A549 (cell line): Measurements from ENCODE around the gene OSTF1. TPM values are rescaled to one million over a fixed set of nuclear protein-coding genes. Genes with fewer than 3 reads are reported as not detected.

Experiments used
- ATAC-seq, 2 experiments: fragments of 200-7000 bp in 1 of 2; fragments of >200 bp in 1 of 2; cut with Nextera tagmentation in 1 of 2; cut with Tn5 transposase in 1 of 2; 3 replicates each; pipeline versions ENCODE4 v1.8.0 to v1.9.1; 2018 to 2020; ENCODE audit warnings: mild to moderate bottlenecking in 1 of 2, moderate library complexity in 1 of 2
- CTCF ChIA-PET: fragments of 300-600 bp; sonication (Branson Sonifier 250); formaldehyde crosslinking; extraction: SDS; loops from one replicate; lab custom pipeline; 2021; ENCODE audit warnings: antibody characterized with exemption, inconsistent platforms; lab: Yijun Ruan, JAX
- POLR2A ChIA-PET: fragments of 350-600 bp; formaldehyde crosslinking; extraction: SDS; loops from one replicate; lab custom pipeline; 2021; ENCODE audit warnings: antibody characterized with exemption, inconsistent platforms; lab: Yijun Ruan, JAX
- DNase-seq, 2 experiments: peaks; one replicate each; pipeline versions ENCODE4 v3.0.0 to v3.0.0-alpha.2; 2011 to 2016; ENCODE audit warnings: low read depth in 1 of 2, low spot score in 1 of 2
- FAIRE-seq: peaks from 2 replicates; lab custom pipeline; 2011; peaks lifted over from hg19 to GRCh38; lab: Jason Lieb, UNC
- H3K27ac ChIP-seq, 2 experiments: fragments of >200 bp; sonication (Bioruptor Twin); formaldehyde crosslinking; 3 replicates each; pipeline ENCODE4 v1.5.1; 2016 to 2017
- H3K4me1 ChIP-seq: fragments of >200 bp; sonication (Bioruptor Twin); formaldehyde crosslinking; 3 replicates; pipeline ENCODE4 v1.6.1; 2016
- H3K4me2 ChIP-seq: fragments of >200 bp; sonication (Bioruptor Twin); formaldehyde crosslinking; 3 replicates; pipeline ENCODE4 v1.6.1; 2016
- H3K4me3 ChIP-seq: fragments of >200 bp; sonication (Bioruptor Twin); formaldehyde crosslinking; 3 replicates; pipeline ENCODE4 v1.5.1; 2016
- H3K9me3 ChIP-seq: fragments of >200 bp; sonication (Bioruptor Twin); formaldehyde crosslinking; 3 replicates; pipeline ENCODE4 v1.6.1; 2016
- ATOH8 ChIP-seq: fragments of 250-450 bp; sonication (Bioruptor Pico); IDR thresholded peaks from 2 replicates; pipeline ENCODE4 v1.5.0; 2020; ENCODE audit warnings: low read depth, mild to moderate bottlenecking, moderate library complexity
- CHD2 ChIP-seq: fragments of 150-350 bp; IDR thresholded peaks from 2 replicates; pipeline ENCODE4 v1.6.1; 2014; ENCODE audit warnings: low read length; ENCODE audit not compliant: partially characterized antibody
- E2F6 ChIP-seq: IDR thresholded peaks from 2 replicates; pipeline ENCODE4 v1.6.1; 2012; ENCODE audit warnings: low read depth, borderline replicate concordance
- ELK1 ChIP-seq: fragments of 150-350 bp; IDR thresholded peaks from 2 replicates; pipeline ENCODE4 v1.6.1; 2014; ENCODE audit warnings: low read depth, mild to moderate bottlenecking, low read length
- EP300 ChIP-seq, 2 experiments: fragments of >200 bp; sonication (Bioruptor Twin); formaldehyde crosslinking; IDR thresholded peaks; 2 replicates in 1 of 2; 3 replicates in 1 of 2; pipeline ENCODE4 v1.6.1; 2016 to 2017
- FOXS1 ChIP-seq: fragments of 250-450 bp; sonication (Bioruptor Pico); IDR thresholded peaks from 2 replicates; pipeline ENCODE4 v1.5.0; 2020; ENCODE audit warnings: mild to moderate bottlenecking, moderate library complexity
- GATA3 ChIP-seq: IDR thresholded peaks from 2 replicates; pipeline ENCODE4 v1.6.1; 2012; ENCODE audit warnings: borderline replicate concordance
- HOXA7 ChIP-seq: fragments of 250-450 bp; sonication (Bioruptor Pico); IDR thresholded peaks from 2 replicates; pipeline ENCODE4 v1.5.0; 2020; ENCODE audit warnings: mild to moderate bottlenecking, moderate library complexity
- HOXB13 ChIP-seq: fragments of 250-450 bp; sonication (Bioruptor Pico); IDR thresholded peaks from 2 replicates; pipeline ENCODE4 v1.5.0; 2020; ENCODE audit warnings: low read depth, mild to moderate bottlenecking, moderate library complexity
- HOXB5 ChIP-seq: fragments of 250-450 bp; sonication (Bioruptor Pico); IDR thresholded peaks from 2 replicates; pipeline ENCODE4 v1.5.0; 2020; ENCODE audit warnings: mild to moderate bottlenecking, moderate library complexity
- JUN ChIP-seq, 2 experiments: fragments of >200 bp; sonication (Bioruptor Twin); formaldehyde crosslinking; IDR thresholded peaks; 2 replicates in 1 of 2; 3 replicates in 1 of 2; pipeline ENCODE4 v1.6.1; 2016 to 2017
- KDM1A ChIP-seq: fragments of 200-600 bp; sonication (generic); IDR thresholded peaks from 2 replicates; pipeline ENCODE4 v1.6.1; 2016; ENCODE audit warnings: low read depth, mild to moderate bottlenecking
- KDM5A ChIP-seq: fragments of 200-600 bp; sonication (generic); IDR thresholded peaks from 2 replicates; pipeline ENCODE4 v1.6.1; 2016; ENCODE audit warnings: antibody characterized with exemption, mild to moderate bottlenecking
- MAX ChIP-seq: IDR thresholded peaks from 2 replicates; pipeline ENCODE4 v1.6.1; 2012
- MYC ChIP-seq: IDR thresholded peaks from 2 replicates; pipeline ENCODE4 v1.6.1; 2012; ENCODE audit warnings: mild to moderate bottlenecking, inconsistent platforms, low read length, improper control_type of control experiment, borderline replicate concordance
- NR3C1 ChIP-seq: fragments of >200 bp; sonication (Bioruptor Twin); formaldehyde crosslinking; IDR thresholded peaks from 3 replicates; pipeline ENCODE4 v1.6.1; 2017
- RAD21 ChIP-seq, 2 experiments: fragments of >200 bp in 1 of 2; sonication (Bioruptor Twin) in 1 of 2; formaldehyde crosslinking in 1 of 2; IDR thresholded peaks in 1 of 2; conservative IDR thresholded peaks in 1 of 2; 2 replicates in 1 of 2; 3 replicates in 1 of 2; pipeline ENCODE4 v1.6.1; 2012 to 2018; ENCODE audit warnings: inconsistent platforms in 1 of 2
- RARB ChIP-seq: fragments of 250-450 bp; sonication (Bioruptor Pico); IDR thresholded peaks from 2 replicates; pipeline ENCODE4 v1.8.0; 2021; ENCODE audit warnings: mild to moderate bottlenecking, moderate library complexity
- RFX5 ChIP-seq: fragments of 450-650 bp; IDR thresholded peaks from 2 replicates; pipeline ENCODE4 v1.7.1; 2014; ENCODE audit warnings: antibody characterized with exemption, mild to moderate bottlenecking, moderate library complexity
- TP53 ChIP-seq: fragments of 250-450 bp; sonication (Bioruptor Pico); IDR thresholded peaks from 2 replicates; pipeline ENCODE4 v1.5.0; 2021; ENCODE audit warnings: mild to moderate bottlenecking, moderate library complexity
- ZC3H11A ChIP-seq: fragments of 450-650 bp; IDR thresholded peaks from 2 replicates; pipeline ENCODE4 v1.6.1; 2014; ENCODE audit warnings: antibody characterized with exemption, mild to moderate bottlenecking
- ZFP36 ChIP-seq: fragments of 450-650 bp; IDR thresholded peaks from 2 replicates; pipeline ENCODE4 v1.6.1; 2014; ENCODE audit warnings: borderline replicate concordance; ENCODE audit not compliant: partially characterized antibody
- WGBS: methylation state at CpG from one replicate; pipeline ENCODE4 v1.1.6; 2017; ENCODE audit errors: missing lambda C conversion rate; 5-methylcytosine and 5-hydroxymethylcytosine counted together
- polyA plus RNA-seq, 4 experiments: library from polyadenylated mRNA; depleted of rRNA in 3 of 4; stranded (reverse); fragments of >200 nt; fragmentation: RNase III in 1 of 4; extraction: RNeasy Plus Mini Kit Qiagen cat#74134 plus additional on column Dnase treatment in 1 of 4; gene quantifications; 2 replicates in 3 of 4; 3 replicates in 1 of 4; pipeline ENCODE4 v1.2.3, GENCODE V29; 2011 to 2017

OSTF1 gene
- polyA plus RNA-seq, 2 of the 4 experiments (the other 2 are of a cell fraction): 12.7 to 13.3 TPM

GRCh38 chr9:75150512-75150911 lies 62.2 kb downstream of the OSTF1 start:
- DNase-seq (no peak), ATAC-seq (no peak), FAIRE-seq (no peak)
- H3K4me3 ChIP-seq: no peak overlapping the region
- 87% methylated on average over 6 of the region's 6 CpGs for WGBS
- TF ChIP-seq CHD2: no peak
- no peak for TF ChIP-seq GATA3
- TF ChIP-seq MAX: no peak
- TF ChIP-seq JUN (IDR thresholded peaks at IDR 0.05): no peak
- TF ChIP-seq HOXA7 (CRISPR knock-in tag): no peak
- TF ChIP-seq RFX5: no peak
- TF ChIP-seq ZFP36: no peak
- H3K9me3 ChIP-seq: no peaks in the 10 kb centered on the region
- no peaks in the 10 kb centered on the region for H3K4me1 ChIP-seq
- ChIA-PET CTCF (no interaction called here), POLR2A (no interaction called here)
- H3K4me2 ChIP-seq: no peak overlapping the region
- H3K27ac ChIP-seq: no peak overlapping the region

- no peak for FAIRE-seq
- no peaks in the 10 kb centered on the region for H3K4me1 ChIP-seq
- ATAC-seq: no peak
These were observed 64.1 kb downstream of the OSTF1 start for GRCh38 chr9:75152416-75152815.

GRCh38 chr9:75156858-75157257 lies 68.5 kb downstream of the OSTF1 start:
- FAIRE-seq (no peak), ATAC-seq (no peak), DNase-seq (no peak)
- Histone ChIP-seq H3K27ac (no peak overlapping the region), H3K9me3 (no peaks in the 10 kb centered on the region), H3K4me3 (no peak overlapping the region), H3K4me2 (no peak overlapping the region), H3K4me1 (no peaks in the 10 kb centered on the region)
- 92% methylated on average over 1 of the region's 1 CpG for WGBS
- TF ChIP-seq ATOH8 (CRISPR knock-in tag) (no peak), E2F6 (no peak), RAD21 (conservative IDR thresholded peaks at IDR 0.05 in 1 of 2, IDR thresholded peaks at IDR 0.05 in 1 of 2) (no peak), ZC3H11A (no peak), HOXB5 (CRISPR knock-in tag) (no peak)
- ChIA-PET POLR2A (no interaction called here), CTCF (no interaction called here)

More at GRCh38 chr9:75152416-75152815, 64.1 kb downstream of the OSTF1 start:
- Histone ChIP-seq H3K27ac (no peak overlapping the region), H3K4me2 (no peak overlapping the region), H3K9me3 (no peaks in the 10 kb centered on the region), H3K4me3 (no peak overlapping the region)
- DNase-seq: no peak
- ChIA-PET POLR2A (no interaction called here), CTCF (no interaction called here)
- WGBS: 91% methylated on average over 4 of the region's 5 CpGs
- no peak for TF ChIP-seq HOXA7 (CRISPR knock-in tag)
- TF ChIP-seq HOXB5 (CRISPR knock-in tag): no peak
- TF ChIP-seq EP300 (IDR thresholded peaks at IDR 0.05): no peak

- H3K27ac ChIP-seq: no peak overlapping the region
- no peak for FAIRE-seq
- H3K4me1 ChIP-seq: no peaks in the 10 kb centered on the region
- DNase-seq: no peak
- WGBS: 12% methylated on average over 2 of the region's 2 CpGs
- 0 out of 3 replicates have a peak, but pooled peaks cover 2% of the 10 kb centered on the region for H3K9me3 ChIP-seq
- CTCF ChIA-PET: no interaction called here
- ATAC-seq: no peak
- no peak overlapping the region for H3K4me2 ChIP-seq
- POLR2A ChIA-PET: no interaction called here
- no peak overlapping the region for H3K4me3 ChIP-seq
- TF ChIP-seq JUN (IDR thresholded peaks at IDR 0.05) (no peak), ZC3H11A (no peak), TP53 (no peak), CHD2 (no peak), EP300 (IDR thresholded peaks at IDR 0.05) (no peak), ELK1 (no peak), KDM1A (no peak), HOXB13 (CRISPR knock-in tag) (no peak), RARB (no peak), MYC (no peak), NR3C1 (no peak), RFX5 (no peak), ATOH8 (CRISPR knock-in tag) (no peak), E2F6 (no peak), KDM5A (no peak), FOXS1 (CRISPR knock-in tag) (no peak)
- TF ChIP-seq, all 56 proteins: peak for 0
These were observed 73.0 kb downstream of the OSTF1 start for GRCh38 chr9:75161116-75161857.
